Activated naive CD8-positive, alpha-beta T cell treated with anti-CD3 and anti-CD28 coated beads, Interleukin-2, amount 50 U/mL, for 24 hours (primary cell): Measurements from ENCODE around the gene PKP1.

ENCODE experiments used
- ATAC-seq: fragments of 150-1000 bp; cut with Tn5 transposase; one replicate; pipeline ENCODE4 v1.10.0; 2021
- DNase-seq: peaks from one replicate; pipeline ENCODE4 v3.0.0; 2021
- H3K27ac Mint-ChIP-seq: one replicate; pipeline ENCODE4 v1.8.0; 2021; ENCODE audit warnings: mild to moderate bottlenecking, mixed read lengths
- H3K27me3 Mint-ChIP-seq: one replicate; pipeline ENCODE4 v1.8.0; 2021; ENCODE audit warnings: mixed read lengths
- H3K36me3 Mint-ChIP-seq: one replicate; pipeline ENCODE4 v1.8.0; 2021; ENCODE audit warnings: low read depth, mixed read lengths
- H3K4me1 Mint-ChIP-seq: one replicate; pipeline ENCODE4 v1.8.0; 2021; ENCODE audit warnings: mixed read lengths
- H3K4me3 Mint-ChIP-seq: one replicate; pipeline ENCODE4 v1.8.0; 2021; ENCODE audit warnings: mild to moderate bottlenecking, moderate library complexity, mixed read lengths
- H3K9me3 Mint-ChIP-seq: one replicate; pipeline ENCODE4 v1.8.0; 2021; ENCODE audit warnings: mixed read lengths

The PKP1 gene

GRCh38 chr1:201348211-201348566, 64.9 kb downstream of the PKP1 start:
- Mint-ChIP-seq H3K4me1 (no peaks in the 10 kb centered on the region), H3K27ac (no peak overlapping the region), H3K36me3 (no peaks in the 10 kb centered on the region), H3K9me3 (no peaks in the 10 kb centered on the region), H3K27me3 (peaks cover 25% of the 10 kb centered on the region), H3K4me3 (no peak overlapping the region)
- ATAC-seq (peak; percentile 22), DNase-seq (peak; percentile 27)

DNA sequence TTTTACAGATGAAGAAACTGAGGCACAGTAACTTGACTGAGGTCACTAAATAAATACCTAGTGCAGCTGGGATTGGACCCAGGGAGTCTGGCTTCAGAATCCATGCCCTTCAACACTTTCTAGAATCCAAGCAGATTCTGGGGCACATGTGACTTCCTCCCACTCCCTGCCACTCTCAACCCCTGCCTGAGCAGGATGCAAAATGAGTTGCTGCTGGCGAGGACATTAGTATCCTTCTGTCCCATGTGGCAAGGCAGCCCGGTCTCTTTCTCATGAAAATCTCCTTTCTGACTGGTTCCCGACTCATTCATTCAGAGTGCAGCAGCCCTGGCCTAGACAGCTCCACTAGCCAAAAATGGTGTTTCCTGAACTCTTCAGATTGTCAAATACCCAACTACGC, 65.8 kb downstream of the PKP1 start:
- no peak overlapping the region for H3K27ac Mint-ChIP-seq
- no peak for ATAC-seq
- no peak overlapping the region for H3K4me3 Mint-ChIP-seq
- no peaks in the 10 kb centered on the region for H3K36me3 Mint-ChIP-seq
- H3K4me1 Mint-ChIP-seq, result no peaks in the 10 kb centered on the region
- no peaks in the 10 kb centered on the region for H3K9me3 Mint-ChIP-seq
- no peak for DNase-seq
- peaks cover 25% of the 10 kb centered on the region for H3K27me3 Mint-ChIP-seq

DNA sequence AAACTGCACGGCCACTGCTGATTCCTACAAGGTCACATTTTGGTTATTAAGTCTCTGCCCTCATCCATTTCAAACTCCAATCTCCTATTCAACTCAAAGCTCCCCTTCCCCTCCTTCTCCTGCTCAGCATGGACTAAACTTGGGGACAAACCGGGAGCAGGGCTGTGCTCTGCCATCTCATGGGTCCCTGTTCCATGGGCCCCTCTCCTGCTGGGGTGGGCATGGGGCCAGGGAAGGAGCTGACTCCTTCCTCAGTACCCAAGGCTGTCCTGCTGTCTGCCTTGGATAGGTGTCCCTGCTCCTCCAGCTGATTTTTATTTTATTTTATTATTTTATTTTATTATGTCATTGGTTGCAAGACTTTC, 67.0 kb downstream of the PKP1 start:
- no peak for DNase-seq

GRCh38 chr1:201350884-201351283, 67.6 kb downstream of the PKP1 start:
- Mint-ChIP-seq H3K4me1 (no peaks in the 10 kb centered on the region), H3K4me3 (no peak overlapping the region), H3K36me3 (no peaks in the 10 kb centered on the region), H3K27ac (no peak overlapping the region), H3K9me3 (no peaks in the 10 kb centered on the region), H3K27me3 (peaks cover 29% of the 10 kb centered on the region)
- DNase-seq (no peak), ATAC-seq (no peak)

More for the DNA sequence above, 67.0 kb downstream of the PKP1 start:
- Mint-ChIP-seq H3K27ac (no peak overlapping the region), H3K9me3 (no peaks in the 10 kb centered on the region), H3K4me1 (no peaks in the 10 kb centered on the region), H3K4me3 (no peak overlapping the region), H3K27me3 (peaks cover 29% of the 10 kb centered on the region), H3K36me3 (no peaks in the 10 kb centered on the region)
- no peak for ATAC-seq

DNA sequence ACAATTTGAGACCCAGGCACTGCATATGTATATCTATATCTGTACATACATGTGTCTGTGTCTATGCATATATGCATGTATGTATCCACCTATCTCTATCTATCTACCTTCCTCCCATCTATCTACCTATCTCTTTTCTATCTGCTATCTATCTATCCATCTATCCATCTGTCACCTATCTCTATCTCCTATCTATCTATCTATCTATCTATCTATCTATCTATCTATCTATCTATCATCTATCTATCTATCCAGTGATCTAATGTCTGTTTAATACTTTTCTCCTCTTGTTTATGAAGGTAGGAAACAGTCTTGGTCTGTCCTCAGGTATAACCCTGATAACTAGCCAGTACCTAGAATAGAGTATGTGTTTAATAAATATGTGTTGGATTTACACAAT, 68.3 kb downstream of the PKP1 start:
- H3K27ac Mint-ChIP-seq, result no peak overlapping the region
- ATAC-seq (no peak), DNase-seq (no peak)
- no peaks in the 10 kb centered on the region for H3K36me3 Mint-ChIP-seq
- peaks cover 27% of the 10 kb centered on the region for H3K27me3 Mint-ChIP-seq
- H3K9me3 Mint-ChIP-seq, result no peaks in the 10 kb centered on the region
- no peak overlapping the region for H3K4me3 Mint-ChIP-seq
- H3K4me1 Mint-ChIP-seq, result no peaks in the 10 kb centered on the region

DNA sequence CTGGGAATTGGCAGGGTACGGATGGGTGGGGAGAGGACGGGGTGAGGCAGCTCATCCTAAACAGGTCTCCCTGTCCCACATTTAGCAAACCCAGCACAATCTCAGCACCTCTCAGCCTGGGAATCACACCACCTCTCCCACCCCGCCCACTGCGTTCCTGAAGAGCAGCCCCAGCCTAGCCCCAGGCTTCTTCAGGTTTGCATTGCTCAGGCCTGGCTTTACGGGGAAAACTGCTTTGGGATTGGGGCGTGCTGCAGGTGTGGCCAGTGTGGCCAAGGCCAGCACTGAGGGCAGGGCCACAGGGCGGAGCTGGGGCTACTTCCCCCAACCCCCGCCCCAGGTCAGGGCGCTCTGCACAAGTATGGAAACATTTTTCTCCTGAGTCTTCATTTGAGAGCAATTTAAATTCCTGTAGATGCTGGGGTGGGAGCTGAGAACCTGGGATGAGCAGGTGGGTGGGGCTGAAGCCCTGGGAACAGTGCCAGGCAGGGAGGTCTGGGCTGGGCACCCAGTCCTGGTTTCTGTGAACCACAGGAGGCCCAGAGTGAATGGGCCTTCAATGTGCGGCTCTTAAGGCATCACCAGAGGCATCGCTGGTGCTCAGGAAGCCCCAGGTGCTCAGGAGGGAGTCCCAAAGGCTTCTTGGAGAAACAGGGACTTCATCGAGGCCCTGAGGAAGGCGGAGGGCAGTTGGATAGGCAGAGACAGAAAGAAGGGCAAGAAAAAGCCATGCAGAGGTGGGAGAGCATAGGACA, 70.1 kb downstream of the PKP1 start:
- H3K27ac Mint-ChIP-seq, result no peak overlapping the region
- no peak overlapping the region for H3K4me3 Mint-ChIP-seq
- H3K9me3 Mint-ChIP-seq, result no peaks in the 10 kb centered on the region
- no peak for ATAC-seq
- DNase-seq, result no peak
- no peaks in the 10 kb centered on the region for H3K36me3 Mint-ChIP-seq
- H3K27me3 Mint-ChIP-seq, result peaks cover 15% of the 10 kb centered on the region
- H3K4me1 Mint-ChIP-seq, result no peaks in the 10 kb centered on the region

- Mint-ChIP-seq H3K36me3 (no peaks in the 10 kb centered on the region), H3K27ac (no peak overlapping the region), H3K4me1 (no peaks in the 10 kb centered on the region), H3K27me3 (peaks cover 12% of the 10 kb centered on the region), H3K9me3 (no peaks in the 10 kb centered on the region), H3K4me3 (no peak overlapping the region)
- DNase-seq (no peak), ATAC-seq (no peak)
These were observed 71.0 kb downstream of the PKP1 start for GRCh38 chr1:201354151-201354900.

DNA sequence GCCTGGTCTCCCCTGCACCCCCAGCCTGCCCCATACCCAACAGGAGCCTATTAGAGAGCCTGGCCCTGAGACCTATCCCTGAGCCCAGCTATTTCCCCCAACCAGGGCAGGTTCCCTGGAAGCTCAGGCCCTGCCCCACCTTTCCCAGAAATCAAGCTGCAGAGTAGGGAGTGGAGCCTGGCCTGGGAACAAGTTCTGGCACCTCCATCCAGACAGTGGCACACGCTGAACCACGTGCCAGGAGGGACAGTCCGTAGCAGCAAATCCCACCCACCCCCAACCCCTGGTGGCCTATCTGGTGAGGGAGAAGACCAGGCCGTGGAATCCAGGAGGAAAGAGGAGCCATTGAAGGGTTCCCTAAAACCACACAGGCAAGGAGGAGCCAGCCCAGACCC, 71.6 kb downstream of the PKP1 start:
- H3K4me1 Mint-ChIP-seq, result no peaks in the 10 kb centered on the region
- H3K9me3 Mint-ChIP-seq, result no peaks in the 10 kb centered on the region
- H3K27me3 Mint-ChIP-seq, result peaks cover 11% of the 10 kb centered on the region
- no peak for ATAC-seq
- no peaks in the 10 kb centered on the region for H3K36me3 Mint-ChIP-seq
- no peak overlapping the region for H3K4me3 Mint-ChIP-seq
- no peak overlapping the region for H3K27ac Mint-ChIP-seq
- DNase-seq, result no peak

DNA sequence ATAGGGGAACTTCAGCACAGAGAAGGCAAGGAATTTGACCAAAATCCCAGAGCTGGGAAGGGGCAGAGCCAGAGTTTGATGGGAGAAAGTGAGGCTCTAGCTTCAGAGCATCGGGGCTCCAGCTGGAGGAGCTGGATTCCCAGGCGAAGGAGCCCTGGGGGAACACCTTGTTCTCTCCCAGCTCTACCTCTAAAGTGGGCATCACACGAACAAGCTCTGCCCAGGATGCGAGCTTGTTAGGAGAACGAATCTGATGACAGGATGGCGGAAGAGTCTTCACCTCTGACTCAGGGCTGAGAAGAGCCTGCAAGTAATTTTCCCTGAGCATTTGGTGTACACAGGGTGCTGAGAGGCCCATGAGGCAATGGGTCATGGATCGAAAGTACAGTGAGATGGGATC, 72.2 kb downstream of the PKP1 start:
- ATAC-seq (no peak), DNase-seq (no peak)
- Mint-ChIP-seq H3K9me3 (no peaks in the 10 kb centered on the region), H3K4me1 (no peaks in the 10 kb centered on the region), H3K4me3 (no peak overlapping the region), H3K27me3 (peaks cover 11% of the 10 kb centered on the region), H3K36me3 (no peaks in the 10 kb centered on the region), H3K27ac (no peak overlapping the region)

- Mint-ChIP-seq H3K27ac (no peak overlapping the region), H3K4me3 (no peak overlapping the region), H3K4me1 (no peaks in the 10 kb centered on the region), H3K36me3 (no peaks in the 10 kb centered on the region), H3K9me3 (no peaks in the 10 kb centered on the region), H3K27me3 (peaks cover 7% of the 10 kb centered on the region)
- no peak for ATAC-seq
- DNase-seq, result no peak
These were observed 72.9 kb downstream of the PKP1 start for GRCh38 chr1:201356236-201356635.

DNA sequence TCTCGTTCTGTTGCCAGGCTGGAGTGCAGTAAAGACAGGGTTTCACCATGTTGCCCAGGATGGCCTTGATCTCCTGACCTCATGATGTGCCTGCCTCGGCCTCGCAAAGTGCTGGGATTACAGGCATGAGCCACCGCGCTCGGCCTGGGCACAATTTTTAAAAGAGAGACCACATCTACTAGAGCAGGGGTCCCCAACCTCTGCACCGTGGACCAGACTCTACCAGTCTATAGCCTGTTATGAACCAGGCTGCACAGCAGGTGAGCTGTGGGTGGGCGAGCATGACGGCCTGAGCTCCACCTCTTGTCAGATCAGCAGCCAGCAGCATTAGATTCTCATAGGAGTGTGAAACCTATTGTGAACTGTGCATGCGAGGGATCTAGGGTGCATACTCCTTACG, 73.4 kb downstream of the PKP1 start:
- Mint-ChIP-seq H3K27me3 (peaks cover 4% of the 10 kb centered on the region), H3K9me3 (no peaks in the 10 kb centered on the region), H3K27ac (no peak overlapping the region), H3K4me3 (no peak overlapping the region), H3K4me1 (no peaks in the 10 kb centered on the region), H3K36me3 (no peaks in the 10 kb centered on the region)
- ATAC-seq (no peak), DNase-seq (no peak)

- DNase-seq (no peak), ATAC-seq (no peak)
- Mint-ChIP-seq H3K27me3 (peaks cover 5% of the 10 kb centered on the region), H3K4me1 (no peaks in the 10 kb centered on the region), H3K4me3 (no peak overlapping the region), H3K27ac (no peak overlapping the region), H3K9me3 (no peaks in the 10 kb centered on the region), H3K36me3 (no peaks in the 10 kb centered on the region)
These were observed 73.9 kb downstream of the PKP1 start for GRCh38 chr1:201357211-201357610.

DNA sequence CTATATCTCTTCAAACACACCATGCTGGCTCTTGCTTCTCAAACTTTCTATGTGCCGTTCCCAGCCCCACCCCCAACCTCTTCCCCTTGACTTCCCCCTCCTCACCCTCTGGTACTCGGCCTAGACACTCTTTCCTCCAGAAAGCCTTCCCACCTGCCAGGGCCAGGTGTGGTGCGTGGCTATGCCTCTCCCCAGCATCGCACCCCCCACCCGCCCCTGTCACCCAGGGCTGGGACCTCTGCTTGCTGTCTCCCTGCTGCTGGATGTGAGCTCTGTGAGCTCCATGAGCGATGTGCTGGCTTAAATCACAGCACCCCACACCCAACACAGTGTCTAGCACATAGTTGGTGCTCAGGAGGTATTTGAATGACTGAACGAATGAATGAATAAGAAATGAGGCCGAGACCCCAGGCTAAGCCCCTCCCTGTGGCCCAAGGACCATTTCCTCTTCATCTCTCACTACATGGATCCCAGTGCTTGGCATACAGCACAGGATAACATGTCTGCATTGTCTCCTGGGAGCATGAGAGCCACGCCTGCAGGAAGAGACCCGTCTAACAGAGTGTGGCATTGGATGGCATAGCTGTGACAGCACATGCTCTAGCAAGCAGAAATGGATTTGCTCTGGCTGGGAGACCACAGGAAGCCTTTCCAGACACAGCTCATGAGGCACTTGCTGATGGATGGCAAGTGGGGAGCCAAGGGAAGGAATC, 74.5 kb downstream of the PKP1 start:
- Mint-ChIP-seq H3K36me3 (no peaks in the 10 kb centered on the region), H3K27me3 (peaks cover 8% of the 10 kb centered on the region), H3K27ac (no peak overlapping the region), H3K4me3 (no peak overlapping the region), H3K9me3 (no peaks in the 10 kb centered on the region), H3K4me1 (no peaks in the 10 kb centered on the region)
- no peak for DNase-seq
- no peak for ATAC-seq

DNA sequence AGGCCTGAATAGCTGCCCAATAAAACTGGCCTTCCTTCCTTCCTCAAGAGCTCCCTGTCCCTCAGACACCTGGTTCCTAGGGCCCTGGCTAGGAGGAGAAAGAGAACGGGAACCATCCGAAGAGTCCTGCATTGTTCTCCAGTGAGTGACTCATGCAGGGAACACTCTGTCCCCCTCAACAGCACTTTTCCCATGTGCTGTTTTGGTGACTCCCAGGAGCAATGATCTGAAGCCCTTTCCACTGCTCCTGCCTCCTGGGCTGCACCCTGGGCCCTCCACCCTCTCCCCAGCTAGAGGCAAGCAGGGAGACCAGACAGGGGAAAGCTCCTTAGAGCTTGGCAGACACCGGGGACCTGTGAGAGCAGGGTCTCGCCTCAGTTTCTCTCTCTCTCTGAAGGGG, 75.3 kb downstream of the PKP1 start:
- Mint-ChIP-seq H3K27ac (no peak overlapping the region), H3K9me3 (no peaks in the 10 kb centered on the region)

More for the DNA sequence above, 75.3 kb downstream of the PKP1 start:
- H3K4me3 Mint-ChIP-seq, result no peak overlapping the region
- no peak for DNase-seq
- H3K36me3 Mint-ChIP-seq, result no peaks in the 10 kb centered on the region
- peaks cover 11% of the 10 kb centered on the region for H3K27me3 Mint-ChIP-seq
- no peak for ATAC-seq
- no peaks in the 10 kb centered on the region for H3K4me1 Mint-ChIP-seq
